HG03432 (cell line): ENCODE data around the gene PRPF18.

Source experiments
- ATAC-seq: cut with Tn5 transposase; IDR thresholded peaks from one replicate; pipeline ENCODE4 v1.9.1; 2021; ENCODE audit warnings: mild to moderate bottlenecking, moderate library complexity; ENCODE audit not compliant: unreplicated experiment

Gene PRPF18

GRCh38 chr10:13604357-13605040, 17.7 kb downstream of the PRPF18 start:
- ATAC-seq: no peak

GRCh38 chr10:13608246-13608853, 21.6 kb downstream of the PRPF18 start:
- no peak for ATAC-seq

- ATAC-seq: no peak
These were observed 26.0 kb downstream of the PRPF18 start for GRCh38 chr10:13612654-13613373.

GRCh38 chr10:13613519-13613918, 26.8 kb downstream of the PRPF18 start:
- ATAC-seq: no peak

GRCh38 chr10:13614530-13615332, 28.0 kb downstream of the PRPF18 start:
- ATAC-seq: no peak

- no peak for ATAC-seq
These were observed 29.0 kb downstream of the PRPF18 start for GRCh38 chr10:13615650-13616300.

- no peak for ATAC-seq
These were observed 30.4 kb downstream of the PRPF18 start for GRCh38 chr10:13617116-13617515.

GRCh38 chr10:13621931-13622330, 35.2 kb downstream of the PRPF18 start:
- no peak for ATAC-seq

- no peak for ATAC-seq
These were observed 37.9 kb downstream of the PRPF18 start for GRCh38 chr10:13624630-13625029.

GRCh38 chr10:13627459-13628310, 40.9 kb downstream of the PRPF18 start:
- no peak for ATAC-seq

GRCh38 chr10:13628661-13629060, 41.9 kb downstream of the PRPF18 start:
- ATAC-seq: no peak

- no peak for ATAC-seq
These were observed 42.4 kb downstream of the PRPF18 start for GRCh38 chr10:13629116-13629515.

- no peak for ATAC-seq
These were observed 43.5 kb downstream of the PRPF18 start for GRCh38 chr10:13630231-13630630.

- ATAC-seq: no peak
These were observed 44.8 kb downstream of the PRPF18 start for GRCh38 chr10:13631594-13631993.

GRCh38 chr10:13632440-13632839, 45.7 kb downstream of the PRPF18 start:
- no peak for ATAC-seq

- ATAC-seq: no peak
These were observed 46.2 kb downstream of the PRPF18 start for GRCh38 chr10:13632884-13633440.

GRCh38 chr10:13633689-13634088, 46.9 kb downstream of the PRPF18 start:
- no peak for ATAC-seq

GRCh38 chr10:13634207-13634606, 47.4 kb downstream of the PRPF18 start:
- no peak for ATAC-seq

- no peak for ATAC-seq
These were observed 50.0 kb downstream of the PRPF18 start for GRCh38 chr10:13636776-13637175.
